ENCODE data around the gene SPNS2.

SPNS2 gene

DNA sequence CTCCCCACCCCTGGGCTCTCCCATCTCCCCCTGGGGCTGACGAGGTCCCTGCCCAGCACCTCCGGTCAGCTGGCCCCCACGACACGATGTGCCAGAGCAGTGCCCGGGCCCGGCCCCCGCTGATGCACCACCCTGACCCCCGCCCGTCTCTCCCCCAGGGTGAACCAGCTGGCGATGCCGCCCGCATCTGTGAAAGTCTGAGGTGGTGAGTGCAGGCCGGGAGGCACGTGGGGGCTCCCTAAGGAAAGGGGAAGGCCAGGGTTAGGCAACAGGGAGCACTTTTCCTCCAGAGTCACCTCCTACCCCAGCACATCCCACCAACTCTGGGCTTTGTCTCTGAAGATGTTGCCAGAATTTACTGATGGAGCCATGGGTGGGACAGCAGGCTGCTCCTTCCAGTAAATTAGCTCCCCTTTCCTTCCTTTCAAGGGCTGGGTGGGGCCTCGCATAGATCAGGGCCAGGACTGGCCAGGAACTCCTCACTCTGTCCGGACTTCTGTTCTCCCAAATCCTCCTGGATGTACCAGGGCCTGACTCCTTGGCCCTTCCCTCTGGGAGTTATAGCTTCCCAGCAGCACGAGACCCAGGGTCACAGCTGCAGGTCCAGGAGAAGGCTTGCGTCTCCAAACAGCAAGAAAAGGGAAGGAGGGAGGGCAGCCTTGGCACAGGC lies 38.2 kb downstream of the SPNS2 start:
- no peak for DNase-seq (ENCODE audit: low read depth in 2 of 2)

DNA sequence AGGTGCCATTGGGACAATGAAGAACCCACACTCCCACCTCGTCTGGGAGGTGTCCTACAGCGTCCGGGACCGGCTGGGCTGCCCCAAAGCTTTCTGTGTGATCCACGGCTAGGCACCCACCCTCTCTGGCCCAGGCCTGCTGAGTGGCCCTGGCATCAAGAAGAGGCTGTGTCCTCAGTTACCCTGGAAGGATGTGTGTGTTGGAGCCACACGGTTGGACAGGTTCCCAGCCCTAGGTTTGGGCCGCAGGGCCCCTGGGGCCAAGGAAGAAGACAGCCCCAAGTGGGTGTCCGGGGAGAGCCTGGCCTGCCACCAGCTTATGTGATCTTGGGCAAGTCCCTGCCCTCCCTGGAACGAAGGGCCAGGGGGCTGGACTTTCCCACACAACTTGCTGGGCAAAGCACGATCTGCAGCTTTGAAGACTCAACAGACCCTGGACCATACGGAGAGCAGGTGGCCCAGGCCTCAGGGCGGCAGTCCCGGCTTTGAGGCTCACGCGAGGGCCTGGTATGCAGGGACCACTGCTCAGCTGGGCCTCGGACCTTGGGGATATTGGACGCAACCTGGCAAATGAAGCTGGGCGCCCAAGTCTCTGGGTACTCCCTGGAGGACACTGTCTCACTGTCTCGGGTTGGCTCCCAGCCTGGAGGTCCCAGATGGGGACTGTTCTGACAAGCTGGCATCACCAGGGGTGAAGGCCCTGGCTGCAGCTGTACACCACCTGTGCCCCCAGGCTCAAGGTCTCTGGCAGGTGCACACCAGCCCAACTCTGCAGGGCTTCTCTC lies 39.0 kb downstream of the SPNS2 start:
- DNase-seq (ENCODE audit: low read depth in 2 of 2), result no peak

DNA sequence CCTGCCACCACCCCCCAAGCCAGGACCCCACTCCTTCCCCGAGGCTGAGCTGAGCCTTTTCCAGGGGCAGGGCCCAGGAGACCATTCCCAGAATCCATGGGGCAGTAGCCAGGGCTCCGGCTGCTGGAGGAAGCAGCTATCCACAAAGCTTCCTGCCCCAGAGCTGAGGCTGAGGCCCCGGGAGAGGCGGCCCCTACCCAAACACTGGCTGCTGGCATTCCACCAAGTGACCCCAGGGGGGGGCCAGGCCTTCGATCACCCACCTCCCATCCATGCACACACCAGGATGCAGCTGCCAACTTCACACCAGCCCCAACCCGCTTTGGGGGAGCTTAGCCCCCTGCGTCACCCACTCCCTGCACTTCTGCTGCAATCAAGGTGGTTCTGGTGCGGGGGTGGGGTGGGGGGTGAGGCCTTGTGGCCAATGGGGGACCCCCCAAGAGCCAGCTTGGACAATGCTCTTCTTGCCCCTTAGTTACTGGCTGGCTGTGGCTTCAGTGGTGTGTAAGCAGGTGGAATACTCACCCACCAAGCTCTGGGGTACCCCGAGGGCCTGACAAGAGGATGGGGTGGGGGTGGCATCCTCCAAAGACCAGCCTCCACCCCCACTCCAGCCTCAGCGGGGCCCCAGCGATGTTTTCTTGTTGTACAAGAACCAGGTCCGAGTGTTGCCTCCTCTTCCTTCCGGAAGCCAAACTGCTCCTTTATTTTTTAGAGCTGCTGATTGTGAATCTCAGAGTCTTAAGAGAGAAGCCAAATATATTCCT lies 39.7 kb downstream of the SPNS2 start:
- no peak for DNase-seq (ENCODE audit: low read depth in 2 of 2)

DNA sequence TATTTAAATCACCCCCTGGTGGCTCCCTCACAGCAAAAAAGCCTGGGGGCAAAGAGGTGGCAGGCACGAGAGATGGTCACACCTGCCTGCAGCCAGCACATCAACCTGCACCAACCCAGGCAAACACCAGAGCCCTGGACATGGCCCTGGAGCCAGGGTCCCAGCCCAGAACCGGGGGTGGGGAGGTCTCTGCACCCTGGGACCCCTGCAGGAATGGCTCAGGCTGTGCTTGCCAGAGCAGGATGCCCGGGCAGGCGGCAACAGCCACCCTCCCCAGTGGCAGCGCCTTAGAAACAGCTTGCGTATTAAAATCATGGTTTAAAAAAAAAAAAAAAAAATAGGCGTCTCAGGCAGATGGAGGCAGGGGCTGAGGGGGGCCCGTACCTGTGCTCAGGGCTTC lies 40.3 kb downstream of the SPNS2 start:
- DNase-seq (ENCODE audit: low read depth in 2 of 2), result no peak

DNA sequence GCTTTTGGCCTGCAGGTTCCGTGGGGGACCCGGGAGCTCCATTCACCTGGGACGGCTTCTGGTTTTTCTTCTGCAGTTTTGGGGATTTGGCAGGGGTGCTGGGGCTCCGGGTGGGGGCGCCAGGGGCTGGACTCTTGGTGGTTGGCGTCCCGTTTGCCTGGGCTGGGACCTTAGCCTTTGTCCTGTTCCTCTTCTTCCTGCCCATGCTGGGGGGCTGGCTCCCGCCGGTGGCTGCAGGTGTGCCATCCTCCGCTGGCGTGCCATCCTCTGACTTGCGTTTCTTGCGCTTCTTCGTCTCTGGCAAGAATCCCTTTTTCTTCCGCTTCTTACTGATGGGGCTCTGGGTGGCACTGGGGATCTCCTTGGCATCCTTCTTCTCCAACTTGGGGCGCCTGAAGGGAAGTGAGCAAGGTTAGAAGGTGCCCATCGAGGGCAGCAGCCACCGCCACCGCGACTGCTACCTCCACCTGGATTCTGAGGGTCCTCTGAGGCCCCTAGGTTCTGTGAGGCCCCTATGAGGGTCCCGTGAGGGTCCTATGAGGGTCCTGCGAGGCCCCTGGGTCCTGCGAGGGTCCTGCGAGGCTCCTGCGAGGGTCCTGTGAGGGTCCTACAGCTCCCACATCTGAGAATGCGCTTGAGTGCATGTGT lies 41.0 kb downstream of the SPNS2 start:
- no peak for DNase-seq (ENCODE audit: low read depth in 2 of 2)

DNA sequence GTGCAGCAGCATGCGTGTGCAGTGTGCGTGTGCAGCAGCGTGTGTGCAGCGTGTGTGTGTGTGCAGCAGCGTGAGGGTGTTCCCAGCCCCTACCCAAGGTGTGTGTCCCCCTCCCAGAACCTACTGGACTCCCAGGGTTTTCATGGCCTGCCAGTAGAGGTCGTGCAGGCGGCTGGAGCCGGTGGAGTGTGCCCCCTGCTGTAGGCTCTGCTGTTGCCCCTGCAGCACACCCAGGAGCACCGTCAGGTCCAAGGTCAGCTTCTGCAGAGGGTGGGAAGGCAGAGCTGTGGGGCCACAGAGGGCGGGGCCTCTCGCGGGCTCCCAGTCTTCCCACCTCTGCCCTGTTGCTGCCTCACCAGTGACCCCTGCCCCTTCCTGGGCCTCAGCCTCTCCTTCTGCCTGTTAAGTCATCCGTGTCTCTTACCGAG lies 41.6 kb downstream of the SPNS2 start:
- no peak for DNase-seq (ENCODE audit: low read depth in 2 of 2)

DNA sequence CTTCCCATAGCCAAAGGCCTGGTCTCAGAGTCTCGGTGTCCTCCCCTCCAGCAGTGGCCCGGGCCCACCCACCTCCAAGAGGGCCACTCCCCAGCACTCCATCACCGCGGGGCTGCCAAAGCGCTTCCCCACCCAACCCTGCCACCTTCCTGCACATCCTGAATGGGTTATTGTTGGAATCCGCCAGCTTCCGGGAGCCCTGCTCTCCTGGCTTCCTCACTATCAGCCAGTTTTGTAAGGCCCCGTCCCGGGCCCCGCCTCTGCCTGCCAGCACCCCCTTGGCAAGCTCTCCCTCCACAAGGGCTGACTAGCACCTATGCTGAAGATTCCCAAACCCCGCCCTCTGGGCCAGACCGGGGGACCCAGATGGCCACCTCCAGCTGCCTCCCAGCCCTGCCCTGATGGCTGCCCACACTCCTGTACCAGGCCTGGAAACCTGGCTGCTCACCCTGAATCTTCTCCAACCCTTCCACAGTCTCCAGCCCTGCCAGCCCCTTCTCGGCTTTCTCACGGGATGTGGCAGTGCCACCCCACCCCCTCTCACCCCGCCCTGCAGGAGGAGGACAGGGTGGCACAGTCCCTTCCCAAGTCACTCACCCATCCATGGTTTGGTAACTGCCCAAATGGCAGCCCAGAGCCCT lies 42.1 kb downstream of the SPNS2 start:
- DNase-seq (ENCODE audit: low read depth in 2 of 2), result no peak

DNA sequence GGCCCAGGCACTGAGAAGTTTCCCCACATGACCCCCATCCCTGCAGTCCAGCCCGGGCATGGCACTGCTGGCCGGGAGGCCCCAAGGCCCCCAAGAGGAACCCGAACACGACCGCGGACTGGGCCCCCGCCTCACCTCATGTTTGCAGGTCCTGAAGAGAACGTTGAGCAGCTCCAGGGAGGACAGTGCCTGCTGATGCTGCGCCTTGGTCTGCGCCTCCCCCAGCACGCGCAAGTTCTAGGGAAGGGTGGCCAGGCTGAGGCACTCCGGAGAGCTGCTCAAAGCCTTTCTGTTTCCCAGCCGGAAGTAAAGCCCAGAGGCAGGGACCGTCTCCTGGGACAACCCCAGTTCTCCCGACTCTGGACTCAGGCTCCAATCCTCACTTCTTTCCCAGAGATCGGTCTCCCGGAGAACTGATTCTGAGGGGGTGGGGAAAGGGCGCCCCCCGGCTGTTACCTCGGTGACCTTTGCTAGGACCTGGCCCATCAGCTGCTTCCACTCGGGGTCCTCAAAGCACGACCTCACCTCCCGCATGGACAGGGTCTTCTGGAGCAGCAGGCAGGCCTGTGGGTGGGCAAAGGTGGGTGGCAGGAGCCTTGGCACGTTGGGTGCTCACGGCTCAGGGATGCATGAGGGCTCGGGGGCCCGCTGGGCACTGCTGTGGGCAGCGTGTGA lies 42.8 kb downstream of the SPNS2 start:
- no peak for DNase-seq (ENCODE audit: low read depth in 2 of 2)

DNA sequence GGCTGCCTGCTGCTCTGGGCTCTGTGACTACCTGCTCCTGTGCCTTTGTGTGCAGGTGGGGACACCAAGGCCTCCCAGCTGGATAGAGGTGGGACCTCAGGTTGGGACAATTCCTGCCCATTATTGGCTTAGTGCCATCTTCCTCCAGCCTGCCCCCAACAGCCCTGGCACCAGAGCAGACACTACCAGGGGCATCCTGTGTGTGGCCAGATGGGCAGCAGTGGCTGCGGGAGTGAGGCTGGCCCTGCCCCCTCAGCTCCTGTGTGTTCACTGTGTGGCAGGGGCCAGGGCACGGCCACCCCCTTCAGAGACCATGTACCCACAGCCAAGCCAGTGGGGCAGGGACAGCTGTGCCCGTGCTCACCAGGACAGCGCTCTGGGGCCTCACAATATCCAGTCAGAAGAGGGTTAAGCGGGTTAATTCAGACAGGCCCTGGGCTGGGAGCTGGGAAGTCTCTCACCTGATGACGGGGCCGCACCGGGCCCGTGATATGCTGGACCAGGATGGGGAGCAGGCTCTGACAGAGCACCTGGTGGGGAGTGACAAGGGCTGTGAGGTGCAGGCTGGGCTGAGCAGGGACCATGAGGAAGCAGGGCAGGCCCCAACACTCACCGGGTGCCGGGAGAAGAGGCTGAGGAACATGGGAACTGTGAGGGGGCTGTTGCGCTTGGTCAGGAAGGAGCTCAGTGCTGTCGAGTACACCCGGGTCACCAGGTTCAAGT lies 43.5 kb downstream of the SPNS2 start:
- no peak for DNase-seq (ENCODE audit: low read depth in 2 of 2)

DNA sequence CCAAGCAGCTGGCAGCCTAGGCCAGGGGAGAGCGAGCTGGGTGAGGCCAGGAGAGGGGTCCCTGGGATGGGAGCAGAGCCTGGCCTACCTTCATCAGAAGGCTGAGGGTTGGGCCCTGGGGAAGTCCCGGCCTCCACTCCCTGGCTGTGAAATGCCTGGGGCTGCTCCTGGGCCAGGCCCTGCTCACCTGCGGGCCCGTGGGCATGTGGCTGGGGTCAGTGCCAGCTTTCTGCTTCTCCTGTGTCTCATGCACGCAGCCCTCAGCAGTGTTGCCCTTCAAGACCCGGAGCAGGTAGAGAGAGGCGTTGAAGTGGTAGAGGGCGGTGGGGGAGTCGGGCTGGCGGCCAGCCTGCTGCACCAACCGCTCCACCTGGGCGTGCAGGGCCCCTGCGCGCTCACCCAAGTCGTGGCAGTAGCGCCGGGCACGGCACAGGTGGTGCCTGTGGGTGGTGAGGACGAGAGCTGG lies 44.1 kb downstream of the SPNS2 start:
- no peak for DNase-seq (ENCODE audit: low read depth in 2 of 2)

DNA sequence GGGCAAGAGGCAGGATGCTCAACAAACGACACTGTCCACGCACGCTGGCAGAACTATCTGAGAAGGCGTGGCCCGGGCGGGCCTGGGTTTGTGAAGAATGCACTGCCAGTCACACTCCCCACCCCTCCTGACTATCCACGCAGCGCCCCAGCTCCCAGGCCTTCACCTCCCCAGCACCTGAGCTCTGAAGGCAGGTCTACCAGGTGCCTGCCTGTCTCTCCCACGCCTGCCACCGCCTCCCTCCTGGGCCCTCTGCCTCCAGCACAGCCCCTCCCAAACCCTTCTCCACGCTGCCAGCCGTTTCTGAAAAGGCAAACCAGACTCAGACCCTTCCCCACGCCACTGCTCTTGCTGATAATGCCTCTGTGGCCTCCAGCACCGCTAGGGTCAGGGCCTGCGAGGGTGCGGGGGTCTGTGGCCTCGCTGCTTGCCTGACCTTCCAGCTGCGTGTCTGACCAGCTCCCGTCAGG lies 44.9 kb downstream of the SPNS2 start:
- DNase-seq (ENCODE audit: low read depth in 2 of 2), result no peak

DNA sequence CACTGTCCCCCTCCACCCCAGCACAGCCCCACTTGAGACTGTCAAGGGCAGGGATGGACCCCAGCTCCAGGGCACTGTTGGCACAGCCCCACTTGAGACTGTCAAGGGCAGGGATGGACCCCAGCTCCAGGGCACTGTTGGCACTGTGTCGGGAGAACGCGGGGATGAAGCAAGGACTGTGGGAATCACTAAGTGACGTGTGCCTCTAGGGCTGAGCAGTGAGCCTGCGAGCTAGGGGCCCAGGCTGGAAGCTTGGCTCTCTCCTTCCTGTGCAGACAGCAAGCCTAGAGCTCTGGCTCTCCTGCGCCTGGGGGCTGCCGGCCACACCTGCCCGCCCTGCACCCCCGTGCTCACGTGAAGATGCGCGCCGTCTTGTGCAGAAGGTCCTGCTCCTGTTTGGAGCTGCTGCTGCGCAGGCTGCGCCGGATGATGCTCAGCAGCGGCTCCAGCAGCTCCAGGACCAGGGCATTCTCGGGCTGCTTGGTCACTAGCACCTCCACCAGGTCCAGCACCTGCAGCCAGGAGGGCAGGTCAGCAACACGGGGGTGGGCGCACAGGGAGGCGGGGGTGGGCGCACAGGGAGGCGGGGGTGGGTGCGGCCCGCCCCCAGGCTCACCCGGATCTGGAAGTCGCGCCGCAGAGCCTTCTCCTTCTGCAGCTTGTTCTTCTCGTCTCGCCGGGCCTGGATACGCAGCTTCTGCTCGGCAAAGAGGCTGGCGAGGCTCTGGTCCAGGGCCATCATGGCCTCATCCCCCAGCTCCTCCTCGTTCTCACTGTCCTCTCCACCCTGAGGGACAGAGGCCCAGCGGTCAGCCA lies 45.7 kb downstream of the SPNS2 start:
- DNase-seq (ENCODE audit: low read depth in 2 of 2), result no peak

DNA sequence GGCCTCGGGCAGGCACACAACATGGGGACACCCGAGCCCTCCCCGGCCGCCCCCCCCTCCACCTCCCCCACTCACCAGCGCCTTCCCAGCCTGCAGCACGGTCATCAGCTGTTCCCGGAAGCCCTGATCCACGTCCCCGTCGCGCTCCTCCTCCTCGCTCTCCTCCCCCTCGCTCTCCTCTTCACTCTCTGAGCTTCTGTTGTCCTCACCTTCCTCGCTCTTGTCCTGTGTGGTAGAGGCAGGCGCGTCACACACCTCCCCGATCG lies 46.2 kb downstream of the SPNS2 start:
- DNase-seq (ENCODE audit: low read depth in 2 of 2), result no peak

DNA sequence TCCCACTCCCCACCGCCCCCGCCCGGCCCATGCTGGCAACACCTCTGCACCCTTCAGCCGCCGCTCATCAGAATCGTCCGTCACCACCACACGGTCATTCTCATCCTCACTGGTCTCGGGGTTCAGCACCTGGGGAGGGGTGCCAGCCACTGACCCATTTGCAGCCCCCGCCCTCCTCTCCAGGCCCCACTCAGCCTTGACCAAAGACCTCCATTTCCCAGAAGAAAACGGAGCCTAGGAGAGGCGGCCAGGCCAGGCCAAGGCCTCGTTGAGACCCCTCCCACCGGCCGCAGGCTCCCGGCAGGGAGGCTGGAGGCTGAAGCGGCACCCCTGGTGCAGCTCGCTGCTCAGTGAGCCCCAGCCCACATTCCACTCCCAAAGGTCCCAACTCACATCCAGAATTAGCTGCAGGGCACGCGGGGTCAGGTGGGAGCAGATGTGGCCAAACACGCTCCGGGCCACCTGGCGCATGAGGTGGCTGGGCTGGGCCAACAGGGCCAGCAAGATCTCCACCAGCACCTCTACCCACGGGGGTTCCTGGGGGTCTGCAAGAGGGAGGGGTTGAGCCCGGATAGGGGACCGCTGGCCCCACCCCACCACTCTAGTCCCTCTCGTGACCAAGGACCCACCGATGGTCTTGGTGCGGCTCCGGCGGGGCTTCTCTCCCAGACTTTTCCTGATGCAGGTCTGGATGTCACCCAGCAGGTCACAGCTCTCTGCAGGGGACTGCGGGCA lies 46.7 kb downstream of the SPNS2 start:
- DNase-seq (ENCODE audit: low read depth in 2 of 2), result no peak

DNA sequence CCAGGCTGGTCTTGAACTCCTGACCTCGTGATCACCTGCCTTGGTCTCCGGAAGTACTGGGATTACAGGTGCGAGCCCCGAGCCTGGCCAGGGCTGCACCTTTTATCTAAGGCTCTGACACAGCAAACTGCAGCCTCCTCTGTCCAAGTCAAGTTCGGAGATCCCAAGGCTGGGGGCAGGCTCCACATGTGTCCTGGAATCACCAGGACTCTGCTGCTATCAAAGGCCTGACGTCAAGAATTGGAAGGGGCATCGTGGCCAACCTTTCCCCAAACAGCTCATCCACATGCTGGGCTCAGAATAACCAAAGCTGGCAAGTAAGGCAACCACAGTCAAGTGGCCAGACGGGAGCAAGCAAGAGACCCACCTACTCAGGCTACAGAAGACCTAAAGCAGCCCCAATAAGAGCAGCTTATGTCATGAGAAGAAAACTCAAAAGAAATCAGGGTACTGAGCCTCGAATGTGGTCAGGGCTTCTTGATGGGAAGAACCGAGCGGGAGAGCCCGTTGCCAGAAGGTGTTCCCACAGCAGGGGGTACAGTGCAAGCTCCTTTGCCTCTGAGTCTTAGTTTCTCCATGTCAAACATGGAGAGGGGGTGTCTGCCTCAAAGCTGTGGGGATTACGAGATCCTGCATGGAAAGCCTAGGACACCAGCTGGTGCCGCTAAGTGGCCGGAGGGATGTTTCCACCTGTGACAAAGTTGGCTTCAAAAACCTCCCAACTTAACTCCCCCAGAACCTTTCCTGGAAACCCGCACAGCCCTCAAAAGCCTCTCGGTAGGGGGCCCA lies 48.6 kb downstream of the SPNS2 start:
- no peak for DNase-seq (ENCODE audit: low read depth in 2 of 2)

DNA sequence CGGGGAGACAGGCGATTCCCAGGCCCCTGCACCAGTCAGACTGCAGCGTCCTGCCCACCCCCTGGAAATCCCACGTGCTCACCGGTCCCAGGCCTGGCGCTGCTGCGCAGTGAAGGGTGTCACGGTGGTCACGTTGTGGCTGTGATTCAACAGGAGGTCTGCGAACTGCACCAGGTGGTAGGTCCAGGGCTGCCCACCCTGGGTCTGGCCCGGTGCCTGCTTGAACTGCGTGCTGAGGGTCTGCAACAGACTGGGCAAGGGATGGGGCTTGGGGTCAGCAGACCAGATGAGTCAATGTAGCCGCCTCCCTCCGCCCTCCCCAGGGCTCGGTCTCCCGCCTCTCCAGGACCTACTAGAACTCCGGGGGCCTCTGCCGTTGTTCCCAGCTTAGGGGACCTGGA lies 49.4 kb downstream of the SPNS2 start:
- no peak for DNase-seq (ENCODE audit: low read depth in 2 of 2)

DNA sequence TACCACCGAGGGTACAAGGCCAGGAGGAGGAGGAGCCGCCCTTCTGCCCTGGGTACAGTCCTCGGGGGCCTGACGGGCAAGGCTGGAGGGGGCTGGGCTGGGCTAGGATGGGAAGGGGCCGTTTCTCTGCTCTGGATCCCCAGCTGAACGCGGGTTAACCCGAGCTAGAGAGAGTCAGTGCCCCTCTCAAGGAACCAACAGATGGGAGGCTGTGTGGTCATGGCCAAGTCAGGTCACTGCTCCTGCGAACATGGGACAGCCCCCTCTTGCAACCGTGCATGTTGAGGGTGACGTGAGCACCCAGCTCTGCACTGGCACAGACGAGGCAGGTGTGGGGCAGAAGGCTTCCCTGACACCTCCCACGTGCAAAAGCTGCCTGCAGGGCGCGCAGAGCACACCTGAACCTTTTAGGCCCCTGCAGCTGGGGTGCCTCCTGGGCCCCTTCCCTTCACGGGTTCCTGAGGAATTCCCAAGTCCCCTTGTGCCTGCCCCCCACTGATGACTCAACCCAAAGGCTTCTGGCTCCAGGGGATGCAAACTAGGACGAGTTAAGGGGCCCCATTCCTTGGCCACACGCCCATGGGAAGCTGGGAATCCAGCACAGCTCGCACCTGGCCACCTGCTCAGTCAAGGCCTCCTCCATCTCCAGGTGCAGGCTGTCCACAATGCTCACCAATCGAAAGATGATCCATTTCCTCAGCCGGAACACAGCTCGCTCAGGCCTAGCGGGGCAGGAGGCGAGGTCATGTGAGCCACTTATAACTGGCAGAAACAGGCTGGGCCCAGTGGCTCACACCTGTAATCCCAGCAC lies 50.2 kb downstream of the SPNS2 start:
- DNase-seq (ENCODE audit: low read depth in 2 of 2), result no peak

Measured in stimulated activated CD8-positive, alpha-beta memory T cell treated with anti-CD3 and anti-CD28 coated beads, Interleukin-2, amount 100 ng/mL, for 1 hour (primary cell).